DMS114 treated with DMSO at 0.1 percent for 48 hours (cell line): ENCODE results near the gene PIK3R3.

Source experiments
- DNase-seq: peaks from one replicate; lab custom pipeline; 2025; ENCODE audit not compliant: unreplicated experiment; lab: John Stamatoyannopoulos, UW

The PIK3R3 gene

GRCh38 chr1:46158312-46159281, 26.2 kb upstream of the PIK3R3 start:
- DNase-seq: no peak

- DNase-seq: no peak
Observed at GRCh38 chr1:46157916-46158311, 25.5 kb upstream of the PIK3R3 start.

GRCh38 chr1:46153732-46154131, 21.3 kb upstream of the PIK3R3 start:
- no peak for DNase-seq

GRCh38 chr1:46153228-46153627, 20.8 kb upstream of the PIK3R3 start:
- no peak for DNase-seq

DNA sequence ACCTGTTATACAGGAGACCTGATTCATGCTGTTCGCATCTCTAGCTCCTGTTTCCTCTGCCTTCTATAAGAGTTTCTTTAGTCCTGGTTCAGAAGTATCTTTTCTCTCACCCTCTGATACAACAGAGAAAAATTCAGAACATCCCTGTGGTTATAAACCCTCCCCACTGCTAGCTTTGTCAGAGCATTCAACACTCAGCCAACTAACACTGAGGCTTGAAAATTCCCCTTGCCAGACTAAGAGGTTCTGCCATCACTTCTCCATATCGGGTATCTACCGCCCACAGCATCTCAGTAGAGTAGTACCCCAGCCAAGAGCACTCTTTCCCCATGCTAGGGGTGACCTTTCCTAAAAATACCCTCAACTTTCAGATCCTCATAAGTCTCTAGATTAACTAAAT, 19.6 kb upstream of the PIK3R3 start:
- DNase-seq: no peak

DNA sequence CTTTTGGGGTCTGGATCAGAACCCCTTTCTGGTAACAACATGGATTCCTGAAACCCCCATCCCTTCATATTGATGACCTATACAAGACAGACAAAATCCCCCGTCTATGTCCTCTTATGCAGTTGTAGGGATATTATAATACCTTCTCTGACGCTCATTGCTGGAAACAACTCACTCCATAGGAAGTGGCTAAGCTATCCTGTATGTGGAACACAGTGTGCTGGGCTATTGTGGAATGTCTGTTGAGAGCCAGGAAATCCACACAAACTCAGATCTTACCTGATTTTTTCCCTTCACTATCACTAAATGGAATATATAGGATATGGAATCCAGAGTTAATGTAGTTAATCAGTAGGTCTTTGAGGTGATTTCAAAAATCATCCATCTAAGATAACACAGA, 17.7 kb upstream of the PIK3R3 start:
- no peak for DNase-seq

DNA sequence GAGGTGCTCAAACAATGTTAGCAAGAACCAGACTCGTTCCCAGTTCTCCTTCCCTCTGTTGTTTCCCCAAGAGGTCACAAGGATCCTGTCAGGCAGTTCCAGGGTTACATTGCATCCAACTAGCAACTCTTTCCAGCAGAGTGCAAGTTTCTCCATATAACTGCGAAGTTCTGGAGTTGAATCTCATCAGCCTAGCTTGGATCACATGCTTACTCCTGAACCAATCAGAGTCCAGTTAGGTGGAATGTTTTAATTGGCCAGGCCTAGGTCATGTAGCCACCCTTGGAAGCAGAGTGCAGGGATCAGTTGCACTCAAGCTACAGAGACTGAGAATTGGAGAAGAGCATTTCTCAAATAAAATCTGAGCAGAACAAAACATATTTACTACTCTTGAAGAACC, 15.9 kb upstream of the PIK3R3 start:
- no peak for DNase-seq

DNA sequence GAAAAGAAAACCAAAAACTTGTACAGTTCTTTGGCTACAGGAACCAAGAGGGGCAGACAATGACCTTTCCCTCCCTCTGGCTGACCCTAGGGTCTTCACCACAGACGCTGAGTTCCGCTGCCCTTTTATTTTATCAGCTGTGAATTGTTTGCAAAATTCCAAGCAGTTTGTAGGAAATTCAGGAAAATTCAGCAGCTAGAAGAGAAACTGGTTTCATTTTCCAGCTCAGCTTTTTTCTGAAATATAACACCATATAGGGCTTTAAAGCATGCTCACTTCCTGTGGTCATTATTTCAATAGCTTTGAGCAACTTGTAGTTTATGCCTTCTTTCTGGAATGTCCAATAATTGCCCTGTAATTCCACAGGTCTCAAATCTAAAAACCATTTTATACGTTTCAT, 5.5 kb upstream of the PIK3R3 start:
- DNase-seq: no peak

GRCh38 chr1:46136711-46137110, 4.3 kb upstream of the PIK3R3 start:
- DNase-seq: no peak

DNA sequence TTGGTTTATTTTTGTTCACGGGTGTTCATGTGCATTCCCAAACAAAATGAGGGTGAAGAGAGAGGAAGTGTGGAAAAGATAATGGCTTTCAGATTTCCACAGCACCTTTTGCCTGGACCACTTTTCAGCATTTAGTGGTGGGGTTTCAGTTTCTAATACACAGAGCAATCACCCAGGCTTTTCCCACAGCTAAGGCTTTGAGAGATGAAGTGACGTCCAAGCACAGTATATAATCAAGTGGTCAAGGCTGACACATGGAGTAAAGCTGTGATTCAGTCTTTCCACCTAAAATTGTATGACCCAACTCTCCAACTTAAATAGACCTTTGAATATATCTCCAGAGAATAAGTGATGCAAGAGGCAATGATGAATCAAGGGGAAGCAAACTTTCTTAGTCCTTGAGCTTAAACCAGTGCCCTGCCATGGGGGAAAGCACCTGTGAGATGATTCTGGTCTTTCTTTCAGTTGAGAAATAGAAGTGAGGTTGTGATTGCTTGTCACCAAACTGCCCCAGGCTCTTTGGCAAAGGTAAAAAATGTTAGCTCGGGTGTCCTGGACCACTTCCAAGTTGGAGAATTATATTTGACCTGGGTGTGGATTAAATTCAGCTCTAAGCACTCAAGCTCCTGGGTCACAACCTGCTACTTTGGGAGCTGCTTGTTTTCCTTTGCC, 2.4 kb upstream of the PIK3R3 start:
- no peak for DNase-seq

DNA sequence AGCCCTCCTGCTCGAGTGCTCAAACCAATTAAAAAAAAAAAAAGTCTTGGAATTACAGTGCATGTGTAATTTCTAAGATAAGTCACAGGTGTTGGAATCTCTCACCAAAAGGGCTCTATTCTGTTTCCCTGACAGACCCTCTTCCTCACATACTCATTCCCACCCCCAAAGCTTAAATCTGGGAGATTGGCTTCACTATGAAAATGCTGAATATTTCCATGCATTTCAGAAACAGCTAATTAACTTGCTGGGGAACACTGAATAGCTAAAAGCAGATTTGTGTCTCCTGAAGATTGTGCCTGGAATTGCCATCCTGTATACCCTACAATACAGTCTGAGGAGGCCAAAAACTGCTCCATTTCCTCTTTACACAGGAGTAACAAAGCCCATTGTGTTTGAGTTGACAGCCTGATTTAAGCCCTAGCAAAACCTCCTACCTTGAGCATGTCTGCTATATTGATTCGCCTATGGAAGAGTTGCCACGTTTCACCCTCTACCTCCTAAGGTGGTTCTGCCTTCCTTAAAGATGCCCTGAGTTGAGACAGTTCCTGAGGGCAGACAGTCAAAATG, 1.4 kb upstream of the PIK3R3 start:
- no peak for DNase-seq

GRCh38 chr1:46133181-46133658, 791 bp upstream of the PIK3R3 start:
- DNase-seq: no peak

DNA sequence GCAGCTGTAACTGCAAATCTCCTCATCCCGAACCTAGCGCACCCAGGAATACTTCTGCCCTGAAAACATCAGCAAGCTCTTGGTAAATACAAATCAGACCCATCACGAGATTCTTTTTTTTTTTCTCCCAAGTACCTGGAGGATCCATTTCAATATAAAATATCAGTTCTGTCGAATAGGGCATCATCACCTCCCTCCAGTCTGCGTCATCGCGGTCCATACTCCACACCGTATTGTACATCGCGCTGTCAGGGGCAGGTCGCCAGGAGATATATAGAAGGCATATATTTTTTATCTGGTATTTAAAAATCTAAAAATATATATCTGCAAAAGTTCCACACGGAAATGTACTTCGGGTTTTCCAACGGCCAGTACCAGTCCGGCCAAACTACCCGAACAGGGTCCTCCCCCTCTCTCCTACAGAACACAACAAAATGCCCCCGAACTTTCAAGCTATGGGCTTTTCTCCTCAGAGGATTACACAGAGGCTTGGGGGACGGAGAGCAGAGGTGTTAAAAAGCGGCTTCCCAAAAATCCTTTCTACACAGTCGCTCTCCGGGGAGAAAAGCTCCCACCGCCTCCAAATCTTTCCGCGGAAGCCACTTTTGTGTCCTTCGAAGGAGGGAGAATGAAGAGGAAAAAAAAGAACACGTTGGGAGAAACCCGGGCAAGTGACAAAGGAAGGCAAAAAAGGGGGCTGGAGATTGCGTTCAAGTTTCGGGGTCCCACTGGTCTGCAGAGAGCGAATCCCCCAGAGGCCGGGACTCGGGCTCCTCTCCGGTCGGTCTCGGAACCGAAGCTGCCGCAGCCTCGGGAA, 509 bp downstream of the PIK3R3 start:
- DNase-seq: peak; percentile 35

- DNase-seq: no peak
Observed at GRCh38 chr1:46131093-46131492, 1.3 kb downstream of the PIK3R3 start.

DNA sequence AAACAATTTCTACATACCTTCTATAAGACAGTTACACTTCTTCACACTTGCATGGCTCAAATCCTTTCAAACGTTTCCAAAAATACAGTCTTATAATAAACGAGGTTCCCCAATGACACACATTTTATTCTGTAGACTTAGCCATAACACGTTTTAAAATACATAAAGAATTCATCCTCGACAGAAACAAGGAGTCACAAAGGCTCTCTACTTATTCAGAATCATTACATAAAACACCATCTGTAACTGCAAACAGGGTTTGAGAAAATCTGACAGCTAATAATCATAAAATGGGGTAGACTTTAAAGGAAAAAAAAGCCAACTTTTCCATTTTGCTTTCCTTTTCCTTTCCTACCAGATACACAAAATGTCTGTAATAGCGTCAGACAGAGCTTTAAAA, 1.8 kb downstream of the PIK3R3 start:
- DNase-seq: no peak

DNA sequence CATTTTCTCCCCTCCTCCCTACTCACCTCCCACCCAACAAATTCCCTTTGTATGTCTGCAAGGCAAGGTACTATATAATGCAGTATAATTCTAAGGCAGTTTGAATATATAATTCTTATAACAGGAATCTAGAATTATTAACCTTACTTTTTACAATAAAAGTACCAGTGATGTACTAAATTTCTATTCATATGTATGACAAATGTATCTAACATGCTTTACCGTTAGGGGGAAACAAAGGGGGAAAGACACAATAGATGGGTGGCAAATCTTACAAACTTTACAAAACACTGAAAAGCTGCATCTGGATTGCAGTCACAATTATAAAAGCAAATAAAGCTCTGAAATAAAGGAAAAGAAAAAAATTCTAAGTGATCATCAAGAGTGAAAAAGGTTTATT, 2.3 kb downstream of the PIK3R3 start:
- no peak for DNase-seq

DNA sequence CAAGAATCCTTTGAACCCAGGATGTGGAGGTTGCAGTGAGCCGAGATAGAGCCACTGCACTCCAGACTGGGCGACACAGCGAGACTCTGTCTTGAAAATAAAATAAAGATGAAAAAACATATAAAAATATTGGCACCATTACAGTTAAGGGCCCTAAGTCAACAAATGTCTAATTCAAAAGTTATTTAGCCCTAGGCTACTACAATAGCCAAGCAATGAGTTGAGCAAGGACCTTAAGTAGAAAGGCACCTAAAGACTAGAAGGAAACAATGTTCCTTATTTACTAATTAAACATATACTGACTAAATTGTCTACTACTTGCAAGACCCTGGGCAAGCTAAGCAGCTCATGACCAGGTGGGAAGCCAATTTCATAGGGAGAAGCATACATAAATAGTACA, 4.1 kb downstream of the PIK3R3 start:
- no peak for DNase-seq

GRCh38 chr1:46118856-46119255, 13.6 kb downstream of the PIK3R3 start:
- DNase-seq: no peak

GRCh38 chr1:46117810-46118494, 14.5 kb downstream of the PIK3R3 start:
- DNase-seq: no peak

- no peak for DNase-seq
Observed at GRCh38 chr1:46114925-46115603, 17.4 kb downstream of the PIK3R3 start.
